Right atrium auricular region (tissue), 2 donors: ENCODE measurements around the gene NHS. TPM values are rescaled to one million over a fixed set of nuclear protein-coding genes. Genes with fewer than 3 reads are reported as not detected.

ENCODE experiments used
- DNase-seq: peaks from one replicate; pipeline ENCODE4 v3.0.0-alpha.2; 2019; ENCODE audit warnings: low spot score
- H3K27ac ChIP-seq, 2 donors: fragments of 200-600 bp; sonication (generic); 1 replicate in 1 of 2; 2 replicates in 1 of 2; pipeline ENCODE4 v1.5.1; 2016 to 2019
- H3K27me3 ChIP-seq, 2 donors: fragments of 200-600 bp; sonication (generic); one replicate each; pipeline versions ENCODE4 v1.5.1 to v1.6.0; 2017 to 2019
- H3K36me3 ChIP-seq: fragments of 200-600 bp; sonication (generic); one replicate; pipeline ENCODE4 v1.5.1; 2016
- H3K4me1 ChIP-seq, 2 donors: fragments of 200-600 bp; sonication (generic); one replicate each; pipeline versions ENCODE4 v1.5.1 to v1.6.0; 2017 to 2019
- H3K4me3 ChIP-seq, 2 donors: fragments of 200-600 bp; sonication (generic); 1 replicate in 1 of 2; 2 replicates in 1 of 2; pipeline ENCODE4 v1.5.1; 2017 to 2019; ENCODE audit warnings: mild to moderate bottlenecking in 1 of 2, moderate library complexity in 1 of 2
- H3K9me3 ChIP-seq, 2 donors: fragments of 200-600 bp; sonication (generic); one replicate each; pipeline ENCODE4 v1.5.1; 2019
- total RNA-seq, 2 donors: library from RNA; depleted of rRNA; stranded (reverse); fragments of >200 nt; gene quantifications; one replicate each; pipeline ENCODE4 v1.1.0, GENCODE V29; 2016
- TF ChIP-seq, protein P1 (sequence below), 2 donors: fragments of 200-600 bp; sonication (generic); IDR thresholded peaks; one replicate each; pipeline ENCODE4 v1.5.1; 2019; ENCODE audit warnings: antibody characterized with exemption in 2 of 2

NHS gene
- total RNA-seq, 2 donors from 2014 or later, result 0.59 to 2.0 TPM

DNA sequence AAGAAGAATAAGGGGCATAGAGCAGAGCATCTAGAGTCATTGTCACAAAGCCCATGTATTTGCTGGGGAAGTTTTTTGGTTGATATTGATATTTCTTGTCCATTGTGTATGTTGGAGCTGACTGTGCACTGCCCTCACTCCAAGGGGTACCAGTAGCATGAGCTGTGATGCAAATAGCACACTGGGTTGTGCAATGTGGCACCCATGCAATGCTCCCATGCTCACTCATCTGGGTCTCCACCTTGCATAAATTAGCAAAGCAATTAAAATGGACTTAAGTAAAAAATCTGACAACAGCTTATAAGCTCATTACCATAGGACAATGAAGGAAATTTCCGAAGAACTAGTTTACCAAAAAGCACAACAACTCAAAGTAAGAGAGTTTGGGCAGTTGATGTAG, 87.9 kb downstream of the NHS start:
- DNase-seq, result no peak
- no peaks in the 10 kb centered on the region for H3K36me3 ChIP-seq
- H3K4me3 ChIP-seq, result no peak overlapping the region
- H3K9me3 ChIP-seq, result no peaks in the 10 kb centered on the region
- TF ChIP-seq, protein P1, sequence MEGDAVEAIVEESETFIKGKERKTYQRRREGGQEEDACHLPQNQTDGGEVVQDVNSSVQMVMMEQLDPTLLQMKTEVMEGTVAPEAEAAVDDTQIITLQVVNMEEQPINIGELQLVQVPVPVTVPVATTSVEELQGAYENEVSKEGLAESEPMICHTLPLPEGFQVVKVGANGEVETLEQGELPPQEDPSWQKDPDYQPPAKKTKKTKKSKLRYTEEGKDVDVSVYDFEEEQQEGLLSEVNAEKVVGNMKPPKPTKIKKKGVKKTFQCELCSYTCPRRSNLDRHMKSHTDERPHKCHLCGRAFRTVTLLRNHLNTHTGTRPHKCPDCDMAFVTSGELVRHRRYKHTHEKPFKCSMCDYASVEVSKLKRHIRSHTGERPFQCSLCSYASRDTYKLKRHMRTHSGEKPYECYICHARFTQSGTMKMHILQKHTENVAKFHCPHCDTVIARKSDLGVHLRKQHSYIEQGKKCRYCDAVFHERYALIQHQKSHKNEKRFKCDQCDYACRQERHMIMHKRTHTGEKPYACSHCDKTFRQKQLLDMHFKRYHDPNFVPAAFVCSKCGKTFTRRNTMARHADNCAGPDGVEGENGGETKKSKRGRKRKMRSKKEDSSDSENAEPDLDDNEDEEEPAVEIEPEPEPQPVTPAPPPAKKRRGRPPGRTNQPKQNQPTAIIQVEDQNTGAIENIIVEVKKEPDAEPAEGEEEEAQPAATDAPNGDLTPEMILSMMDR (IDR thresholded peaks at IDR 0.05), result no peak
- no peaks in the 10 kb centered on the region for H3K27me3 ChIP-seq
- no peak overlapping the region for H3K27ac ChIP-seq
- no peaks in the 10 kb centered on the region for H3K4me1 ChIP-seq

- TF ChIP-seq, protein P1 (IDR thresholded peaks at IDR 0.05), result no peak
- no peak for DNase-seq
- Histone ChIP-seq H3K4me3 (no peak overlapping the region), H3K36me3 (no peaks in the 10 kb centered on the region), H3K27me3 (no peaks in the 10 kb centered on the region), H3K27ac (no peak overlapping the region), H3K9me3 (no peaks in the 10 kb centered on the region), H3K4me1 (no peaks in the 10 kb centered on the region)
Observed at GRCh38 chrX:17464194-17464593, 89.2 kb downstream of the NHS start.

DNA sequence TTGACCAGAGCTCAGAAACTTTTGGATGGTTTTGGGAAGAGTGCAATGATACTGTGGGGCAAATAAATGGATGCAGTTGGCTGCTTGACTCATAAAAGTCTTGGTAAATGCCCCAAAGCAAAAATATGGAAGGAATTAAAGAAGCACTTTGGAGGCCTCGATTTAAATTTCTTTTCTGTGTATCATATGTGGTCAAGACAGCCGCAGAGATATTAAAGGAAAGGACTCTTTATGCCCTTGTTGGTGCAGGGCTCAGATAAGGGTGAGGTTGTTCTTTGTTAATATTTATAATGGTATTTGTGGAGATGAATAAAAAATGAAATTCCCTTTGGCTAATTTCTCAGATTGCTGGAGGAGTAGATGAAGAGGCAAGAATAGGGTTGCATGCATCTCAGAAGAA, 90.2 kb downstream of the NHS start:
- TF ChIP-seq, protein P1 (IDR thresholded peaks at IDR 0.05), result no peak
- Histone ChIP-seq H3K27me3 (no peaks in the 10 kb centered on the region), H3K4me1 (no peaks in the 10 kb centered on the region), H3K4me3 (no peak overlapping the region), H3K27ac (no peak overlapping the region), H3K36me3 (no peaks in the 10 kb centered on the region), H3K9me3 (no peaks in the 10 kb centered on the region)
- no peak for DNase-seq

- H3K36me3 ChIP-seq, result no peaks in the 10 kb centered on the region
- no peaks in the 10 kb centered on the region for H3K27me3 ChIP-seq
- no peak overlapping the region for H3K27ac ChIP-seq
- H3K4me3 ChIP-seq, result no peak overlapping the region
- TF ChIP-seq, protein P1 (IDR thresholded peaks at IDR 0.05), result no peak
- no peaks in the 10 kb centered on the region for H3K4me1 ChIP-seq
- DNase-seq, result no peak
- H3K9me3 ChIP-seq, result no peaks in the 10 kb centered on the region
Observed at GRCh38 chrX:17465802-17466201, 90.8 kb downstream of the NHS start.

DNA sequence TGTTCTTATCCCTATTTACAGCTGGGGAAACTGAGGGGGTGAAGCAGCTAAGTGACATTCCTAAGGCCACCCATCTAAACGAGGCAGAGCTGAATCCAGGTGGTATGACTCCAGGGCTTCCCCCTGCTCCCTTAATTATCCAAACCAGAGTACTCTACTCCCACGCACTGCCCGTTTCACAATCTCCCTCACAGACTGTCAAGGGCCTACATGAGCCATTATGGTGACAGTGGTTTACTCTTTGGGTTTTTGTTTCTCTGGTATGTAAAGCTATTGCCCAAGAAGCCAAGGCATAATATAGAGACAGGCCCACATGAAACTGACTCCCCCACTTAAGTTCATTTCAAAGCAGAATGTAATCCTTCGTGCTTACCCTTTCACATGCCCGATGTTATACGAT, 95.1 kb downstream of the NHS start:
- H3K36me3 ChIP-seq, result no peaks in the 10 kb centered on the region
- TF ChIP-seq, protein P1 (IDR thresholded peaks at IDR 0.05), result no peak
- no peaks in the 10 kb centered on the region for H3K9me3 ChIP-seq
- no peak overlapping the region for H3K27ac ChIP-seq
- H3K4me1 ChIP-seq, result no peaks in the 10 kb centered on the region
- H3K4me3 ChIP-seq, result no peak overlapping the region
- H3K27me3 ChIP-seq, result no peaks in the 10 kb centered on the region
- DNase-seq, result no peak

DNA sequence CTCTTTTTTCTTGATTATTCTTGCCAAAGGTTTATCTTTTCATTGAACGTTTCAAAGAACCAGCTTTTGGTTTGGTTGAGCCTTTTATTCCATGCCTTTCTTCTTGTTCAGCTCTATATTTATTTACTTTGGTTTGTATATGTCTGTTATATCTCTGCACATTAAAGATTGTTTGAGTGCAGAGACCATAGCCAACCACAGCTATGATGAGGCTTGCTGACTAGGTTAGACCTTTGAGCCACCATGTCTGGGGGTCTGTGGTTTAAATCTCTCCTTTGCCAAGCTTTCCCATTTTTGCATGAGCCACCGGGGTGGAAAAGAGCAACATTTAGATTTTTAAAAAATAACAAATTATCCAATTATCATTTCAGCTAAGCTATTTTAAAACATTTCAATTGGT, 96.1 kb downstream of the NHS start:
- Histone ChIP-seq H3K27ac (no peak overlapping the region), H3K4me3 (no peak overlapping the region), H3K4me1 (no peaks in the 10 kb centered on the region), H3K27me3 (no peaks in the 10 kb centered on the region), H3K36me3 (no peaks in the 10 kb centered on the region), H3K9me3 (no peaks in the 10 kb centered on the region)
- TF ChIP-seq, protein P1 (IDR thresholded peaks at IDR 0.05), result no peak
- no peak for DNase-seq
